Heart right ventricle (tissue), 16 donors: ENCODE measurements around the gene NF1. TPM values are rescaled to one million over a fixed set of nuclear protein-coding genes. Genes with fewer than 3 reads are reported as not detected.

Experiments used
- ATAC-seq, 8 donors: fragments of 200-7000 bp; cut with Tn5 transposase; one replicate each; pipeline ENCODE4 v1.9.1; 2020; ENCODE audit warnings: mild to moderate bottlenecking in 8 of 8, moderate library complexity in 8 of 8, moderate number of reproducible peaks in 1 of 8
- DNase-seq, 2 donors: peaks; one replicate each; pipeline ENCODE4 v3.0.0-alpha.2; 2020
- H3K27ac ChIP-seq, 10 donors: fragments of 200-600 bp; sonication (generic) in 2 of 10; one replicate each; pipeline versions ENCODE4 v1.5.0 to v1.8.0; 2020 to 2022; ENCODE audit warnings: mild to moderate bottlenecking in 3 of 10
- H3K27me3 ChIP-seq, 7 donors: fragments of 200-600 bp; one replicate each; pipeline ENCODE4 v1.8.0; 2021 to 2022; ENCODE audit warnings: mild to moderate bottlenecking in 2 of 7
- H3K36me3 ChIP-seq, 9 donors: fragments of 200-600 bp; sonication (generic) in 1 of 9; one replicate each; pipeline versions ENCODE4 v1.5.0 to v1.8.0; 2020 to 2022; ENCODE audit warnings: mild to moderate bottlenecking in 2 of 9
- H3K4me1 ChIP-seq, 9 donors: fragments of 200-600 bp; sonication (generic) in 1 of 9; one replicate each; pipeline versions ENCODE4 v1.5.0 to v1.8.0; 2020 to 2022; ENCODE audit warnings: mild to moderate bottlenecking in 4 of 9
- H3K4me3 ChIP-seq, 10 donors: fragments of 200-600 bp; sonication (generic) in 2 of 10; one replicate each; pipeline versions ENCODE4 v1.5.0 to v1.8.0; 2020 to 2022; ENCODE audit warnings: mild to moderate bottlenecking in 7 of 10, moderate library complexity in 2 of 10
- H3K9me3 ChIP-seq, 11 donors: fragments of 200-600 bp in 10 of 11; sonication (generic) in 2 of 11; one replicate each; pipeline versions ENCODE4 v1.5.0 to v1.8.0; 2013 to 2022; ENCODE audit warnings: mild to moderate bottlenecking in 2 of 11, control low read depth in 1 of 11, moderate library complexity in 1 of 11
- CTCF ChIP-seq, 9 donors: fragments of 200-600 bp; sonication (generic) in 2 of 9; IDR thresholded peaks; one replicate each; pipeline versions ENCODE4 v1.5.0 to v1.8.0; 2021 to 2022; ENCODE audit warnings: antibody characterized with exemption in 9 of 9, mild to moderate bottlenecking in 5 of 9, moderate library complexity in 1 of 9
- WGBS, 2 donors: extraction: QIAGEN DNeasy Blood & Tissue Kit; methylation state at CpG; one replicate each; pipeline ENCODE4 v1.1.7; 2013; ENCODE audit warnings: inconsistent platforms in 1 of 2; 5-methylcytosine and 5-hydroxymethylcytosine counted together
- intact Hi-C, 10 donors: fragments of 100-400 bp; cut with DNase I; formaldehyde crosslinking; loops; one replicate each; pipeline versions ENCODE4 v1.11.1 to v1.14.2; 2022
- polyA plus RNA-seq, 2 donors: library from polyadenylated mRNA; stranded (reverse); fragments of 200-250 nt; gene quantifications; one replicate each; pipeline ENCODE4 v1.2.3, GENCODE V29; 2013
- total RNA-seq, 10 donors: library from RNA; stranded (reverse); fragmentation: NEBNext Ultra II Directional in 3 of 10; extraction: Animal tissue kit (Norgen Biotek cat#: 25700) in 3 of 10; gene quantifications; one replicate each; pipeline versions ENCODE4 v1.2.1 to v1.2.4, GENCODE V29; 2021 to 2023
- donor health status: Arrhythmogenic right ventricular cardiomyopathy.
- donor health status: ischemic (EF 13 %, LVEDD 7.1; RV severe dilation, severe dysfunction).
- donor health status: healthy with polysubstance abuse.
- donor health status: DM: no; HTN: yes; CAD: no.
- donor health status: DM: no; HTN: no; CAD: no.
- donor health status: ischemic (EF 25% LVEDD 6.9; RV normal size, moderate dysfunction).
- donor health status: ischemic (EF 25% LVEDD 5.7; RV mildly dilated, moderate dysfunction).
- donor health status: healthy.
- donor health status: DM: yes; HTN: yes; CAD: no.
- donor health status: Ischemic cardiomyopathy.
- donor health status: ischemic (EF 35%, LVEDD 5.7; RV mildly dilated, moderate dysfunction).
- donor health status: nonischemic (EF 11% LVEDD 7.7; RV severe dilation, severe dysfunction).
- donor health status: DM: yes; HTN: yes; CAD: no.
- donor health status: PGD.
- donor health status: ischemic (EF 29% LVEDD 5.4; RV normal size, mild dysfunction).
- donor health status: nonischemic (EF 23%, LVEDD 6.1; RV moderate dilation, normal function).

The NF1 gene
- total and polyA plus RNA-seq, 12 donors = 4.2 to 71.0 (median 54.6) TPM

- H3K4me1 ChIP-seq = peaks cover 0 to 17% (median 11%) of the 10 kb centered on the region in 9 donors
- WGBS, 2 donors = 81 to 84% methylated on average over 17 of the region's 17 CpGs
- ATAC-seq = no peak
- intact Hi-C loops = no loop called here
- H3K27me3 ChIP-seq = peaks cover 9 to 64% (median 50%) of the 10 kb centered on the region in 7 donors
- no peak overlapping the region for H3K27ac ChIP-seq
- no peak overlapping the region for H3K4me3 ChIP-seq
- no peak for TF ChIP-seq CTCF (IDR thresholded peaks at IDR 0.05)
- no peaks in the 10 kb centered on the region for H3K9me3 ChIP-seq
- DNase-seq = peak in 1 of 2 donors; percentile 2
- H3K36me3 ChIP-seq = no peaks in the 10 kb centered on the region
Measured at GRCh38 chr17:31392856-31393748, 298.3 kb downstream of the NF1 start.

DNA sequence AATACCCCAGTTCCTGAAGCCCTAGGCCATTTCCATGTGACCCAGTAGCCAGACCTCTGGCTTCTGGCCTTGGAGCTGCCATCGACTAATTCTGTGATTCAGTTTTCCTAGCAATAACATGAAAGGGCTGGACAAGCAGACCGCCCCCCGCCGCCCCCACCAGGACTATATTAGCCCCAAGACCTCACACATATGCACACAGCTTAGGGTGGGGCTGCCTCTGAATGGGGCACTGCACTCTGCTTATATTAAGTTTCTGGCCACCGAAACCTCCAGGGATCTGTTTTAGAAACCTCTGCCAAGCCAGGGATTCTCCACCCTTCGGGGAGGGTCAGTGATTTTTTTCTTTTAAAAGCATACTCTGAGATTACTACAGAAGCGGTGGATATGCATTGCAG lies 299.0 kb downstream of the NF1 start:
- 84 to 88% methylated on average over 7 of the region's 7 CpGs for WGBS, 2 donors

GRCh38 chr17:31394544-31394943 lies 299.8 kb downstream of the NF1 start:
- H3K27me3 ChIP-seq = peaks cover 9 to 57% (median 55%) of the 10 kb centered on the region in 7 donors
- TF ChIP-seq CTCF (IDR thresholded peaks at IDR 0.05) = no peak

More for the DNA sequence above, 299.0 kb downstream of the NF1 start:
- no peak for ATAC-seq
- no peak for TF ChIP-seq CTCF (IDR thresholded peaks at IDR 0.05)
- peaks cover 0 to 17% (median 11%) of the 10 kb centered on the region in 9 donors for H3K4me1 ChIP-seq
- H3K4me3 ChIP-seq = no peak overlapping the region
- H3K27me3 ChIP-seq = peaks cover 9 to 64% (median 52%) of the 10 kb centered on the region in 7 donors
- H3K9me3 ChIP-seq = no peaks in the 10 kb centered on the region
- intact Hi-C loops = no loop called here
- no peak overlapping the region for H3K27ac ChIP-seq
- DNase-seq = peak in 1 of 2 donors; percentile 0
- no peaks in the 10 kb centered on the region for H3K36me3 ChIP-seq

GRCh38 chr17:31397256-31397939 lies 302.6 kb downstream of the NF1 start:
- intact Hi-C loops = no loop called here
- 77 to 83% methylated on average over 8 of the region's 8 CpGs for WGBS, 2 donors
- no peaks in the 10 kb centered on the region for H3K9me3 ChIP-seq
- no peak for TF ChIP-seq CTCF (IDR thresholded peaks at IDR 0.05)
- H3K36me3 ChIP-seq = no peaks in the 10 kb centered on the region
- ATAC-seq = no peak
- no peak for DNase-seq
- H3K4me3 ChIP-seq = no peak overlapping the region
- H3K27ac ChIP-seq = no peak overlapping the region
- H3K27me3 ChIP-seq = peaks cover 9 to 44% (median 30%) of the 10 kb centered on the region in 7 donors
- peaks cover 0 to 2% (median under 1%) of the 10 kb centered on the region in 9 donors for H3K4me1 ChIP-seq

More at GRCh38 chr17:31394544-31394943, 299.8 kb downstream of the NF1 start:
- Histone ChIP-seq H3K4me3 (no peak overlapping the region), H3K36me3 (no peaks in the 10 kb centered on the region), H3K27ac (no peak overlapping the region), H3K9me3 (no peaks in the 10 kb centered on the region), H3K4me1 (peaks cover 0 to 14% (median 11%) of the 10 kb centered on the region in 9 donors)
- DNase-seq (peak; percentile 64 to 68), ATAC-seq (peak in 7 of 8 donors; percentile 52 to 69 (median 64))
- WGBS, 2 donors = 14 to 17% methylated on average over 10 to 11 of the region's 11 CpGs
- intact Hi-C loops = no loop called here
